Effector memory CD4-positive, alpha-beta T cell (primary cell): ENCODE results near the gene GJA3.

Source experiments
- DNase-seq, 3 donors: peaks; one replicate each; pipeline ENCODE4 v3.0.0-alpha.2; 2020
- H3K27ac ChIP-seq: 2 replicates; pipeline ENCODE4 v1.7.0; 2013; ENCODE audit warnings: mild to moderate bottlenecking, low read length, moderate library complexity; ENCODE audit not compliant: insufficient read depth, poor library complexity, severe bottlenecking
- H3K27me3 ChIP-seq: replicated peaks from 2 replicates; pipeline ENCODE4 v1.7.0; 2013; ENCODE audit warnings: mild to moderate bottlenecking, low read length; ENCODE audit not compliant: insufficient read depth, control insufficient read depth, poor library complexity, severe bottlenecking
- H3K36me3 ChIP-seq: 2 replicates; pipeline ENCODE4 v1.7.0; 2013; ENCODE audit warnings: mild to moderate bottlenecking, low read length, moderate library complexity; ENCODE audit not compliant: control insufficient read depth, insufficient read depth
- H3K4me1 ChIP-seq: 2 replicates; pipeline ENCODE4 v1.7.0; 2013; ENCODE audit warnings: low read length, mild to moderate bottlenecking; ENCODE audit not compliant: control insufficient read depth, insufficient read depth, poor library complexity, severe bottlenecking
- H3K4me3 ChIP-seq: 2 replicates; pipeline ENCODE4 v1.7.0; 2013; ENCODE audit warnings: low read length, low read depth, mild to moderate bottlenecking; ENCODE audit not compliant: insufficient read depth, poor library complexity, severe bottlenecking
- H3K9me3 ChIP-seq: 2 replicates; pipeline ENCODE4 v1.7.0; 2013; ENCODE audit warnings: mild to moderate bottlenecking, low read length, moderate library complexity; ENCODE audit not compliant: control insufficient read depth

GJA3 gene

DNA sequence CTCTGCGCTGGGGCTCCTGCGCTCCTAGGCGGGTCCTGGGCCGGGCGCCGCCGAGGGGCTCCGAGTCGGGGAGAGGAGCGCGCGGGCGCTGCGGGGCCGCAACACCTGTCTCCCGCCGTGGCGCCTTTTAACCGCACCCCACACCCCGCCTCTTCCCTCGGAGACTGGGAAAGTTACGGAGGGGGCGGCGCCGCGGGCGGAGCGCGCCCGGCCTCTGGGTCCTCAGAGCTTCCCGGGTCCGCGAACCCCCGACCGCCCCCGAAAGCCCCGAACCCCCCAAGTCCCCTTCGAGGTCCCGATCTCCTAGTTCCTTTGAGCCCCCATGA, 31.9 kb upstream of the GJA3 start, which contains the start of gene GJB2:
GJB2 (minus strand) TSS at position 103 of the 326 bp plus-strand sequence. CDS start 3,357 bp downstream, outside the sequence.
- peaks cover 26% of the 10 kb centered on the region for H3K4me1 ChIP-seq
- no peak for DNase-seq
- peaks cover 56% of the 10 kb centered on the region for H3K27me3 ChIP-seq
- no peaks in the 10 kb centered on the region for H3K36me3 ChIP-seq
- H3K4me3 ChIP-seq: peak within 1 kb of the TSS; percentile 56
- no peaks in the 10 kb centered on the region for H3K9me3 ChIP-seq
- H3K27ac ChIP-seq: no peak within 1 kb of the TSS

DNA sequence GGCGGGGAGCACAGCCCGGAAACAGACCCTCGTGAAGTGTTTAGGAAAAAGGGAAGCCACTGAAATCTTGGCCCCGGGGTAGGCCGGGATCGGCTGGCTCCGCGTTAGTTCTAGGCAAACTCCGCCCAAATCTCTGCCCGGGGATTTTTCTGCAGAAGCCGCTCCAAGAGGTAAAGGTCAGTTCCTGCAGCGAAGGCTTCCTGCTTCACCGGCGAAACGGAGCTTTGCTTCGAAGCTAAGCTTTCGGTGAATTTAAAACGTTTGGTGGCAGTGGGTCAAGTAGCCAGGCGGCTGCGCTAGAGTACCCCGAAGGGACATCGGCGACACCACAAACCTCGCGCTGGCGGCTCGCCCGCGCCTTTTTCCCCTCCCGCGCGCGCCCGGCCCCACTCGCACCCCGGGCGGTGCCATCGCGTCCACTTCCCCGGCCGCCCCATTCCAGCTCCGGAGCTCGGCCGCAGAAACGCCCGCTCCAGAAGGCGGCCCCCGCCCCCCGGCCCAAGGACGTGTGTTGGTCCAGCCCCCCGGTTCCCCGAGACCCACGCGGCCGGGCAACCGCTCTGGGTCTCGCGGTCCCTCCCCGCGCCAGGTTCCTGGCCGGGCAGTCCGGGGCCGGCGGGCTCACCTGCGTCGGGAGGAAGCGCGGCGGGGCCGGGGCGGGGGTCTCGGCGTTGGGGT, 31.4 kb upstream of the GJA3 start:
- Histone ChIP-seq H3K4me1 (peaks cover 26% of the 10 kb centered on the region), H3K27ac (no peak overlapping the region), H3K9me3 (no peaks in the 10 kb centered on the region), H3K27me3 (peaks cover 56% of the 10 kb centered on the region), H3K4me3 (peak overlapping the region; percentile 56), H3K36me3 (no peaks in the 10 kb centered on the region)
- DNase-seq: no peak

DNA sequence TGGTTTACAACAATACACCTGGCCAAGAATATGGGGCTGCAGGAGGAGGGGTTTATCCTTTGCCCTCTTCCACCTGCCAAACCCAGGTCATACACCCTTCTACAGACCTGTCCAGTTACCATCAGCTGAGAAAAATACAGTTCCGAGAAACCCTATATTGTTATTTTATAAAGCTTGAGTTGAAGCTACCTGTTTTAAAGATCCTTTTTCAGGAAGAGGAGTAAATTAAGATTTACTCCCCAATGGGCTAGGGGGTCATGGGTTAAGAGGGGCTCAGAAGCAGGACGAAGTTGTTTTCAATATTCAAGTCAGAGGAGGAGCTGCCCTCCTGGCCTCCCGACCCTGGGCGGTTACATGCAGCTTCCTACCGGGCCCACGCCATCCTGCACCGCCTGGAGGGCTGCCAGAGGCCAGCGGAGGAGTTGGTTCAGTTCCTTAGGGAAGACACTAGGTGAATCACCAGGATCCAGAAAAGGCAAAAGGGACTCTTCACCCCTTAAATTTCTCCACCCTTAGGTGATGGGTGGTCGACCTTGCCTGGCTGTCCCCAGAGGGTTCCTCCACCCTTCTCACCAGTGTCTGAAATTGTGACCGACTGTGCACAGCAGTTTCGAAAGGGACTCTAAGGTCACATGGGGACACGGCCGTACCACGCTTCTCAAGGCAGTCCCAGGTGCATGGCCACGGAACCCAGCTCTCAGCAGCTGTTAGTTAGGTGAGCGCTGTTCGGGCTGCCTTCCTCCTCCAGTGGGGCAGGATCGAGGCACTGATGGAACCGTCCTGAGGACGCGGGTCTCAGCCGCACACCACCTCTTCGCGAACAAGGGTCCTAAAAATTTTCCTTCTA, 30.7 kb upstream of the GJA3 start:
- H3K27me3 ChIP-seq: peaks cover 50% of the 10 kb centered on the region
- no peaks in the 10 kb centered on the region for H3K36me3 ChIP-seq
- peaks cover 26% of the 10 kb centered on the region for H3K4me1 ChIP-seq
- no peaks in the 10 kb centered on the region for H3K9me3 ChIP-seq
- peak overlapping the region; percentile 56 for H3K4me3 ChIP-seq
- H3K27ac ChIP-seq: no peak overlapping the region
- no peak for DNase-seq

DNA sequence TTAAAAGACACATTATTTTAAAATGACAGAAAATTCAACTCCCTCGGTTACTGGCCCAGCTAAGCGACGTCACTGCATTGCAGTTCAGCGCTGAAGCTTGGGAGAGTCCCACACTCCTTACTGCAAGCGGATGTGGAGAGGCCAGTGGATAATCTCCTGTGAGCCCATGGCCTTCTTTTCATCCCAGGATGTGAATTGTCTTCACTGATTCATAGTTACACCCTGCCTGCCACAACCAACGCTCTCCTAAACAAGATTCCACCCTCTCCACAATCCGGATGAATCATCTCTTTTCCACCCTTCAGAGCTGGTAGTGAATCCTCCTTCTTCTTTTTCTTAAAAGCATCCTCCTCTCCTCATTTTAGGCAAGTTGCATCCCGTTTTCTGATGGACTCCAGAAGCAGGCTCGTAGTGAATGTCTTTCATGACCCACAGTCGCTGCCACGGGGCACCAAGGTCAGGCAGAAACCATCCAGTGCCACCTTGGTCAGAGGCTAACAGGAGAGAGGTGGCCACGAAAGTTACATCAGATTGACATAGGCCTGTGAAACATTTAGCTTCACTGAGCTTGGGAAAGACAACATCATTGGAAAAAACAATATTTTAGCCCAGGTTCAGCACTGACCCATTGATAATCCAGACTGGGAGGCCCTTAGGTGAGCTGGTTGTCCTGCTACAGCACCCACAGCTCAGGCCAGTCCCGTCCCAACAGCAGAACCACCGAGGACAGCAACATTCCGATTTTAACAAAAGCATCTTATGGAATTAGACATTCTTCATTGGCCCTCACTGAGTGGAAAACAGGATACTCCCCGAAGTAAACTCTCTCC, 29.8 kb upstream of the GJA3 start:
- Histone ChIP-seq H3K36me3 (no peaks in the 10 kb centered on the region), H3K27me3 (peaks cover 42% of the 10 kb centered on the region), H3K4me3 (no peak overlapping the region), H3K27ac (no peak overlapping the region), H3K9me3 (no peaks in the 10 kb centered on the region), H3K4me1 (peaks cover 26% of the 10 kb centered on the region)
- no peak for DNase-seq

DNA sequence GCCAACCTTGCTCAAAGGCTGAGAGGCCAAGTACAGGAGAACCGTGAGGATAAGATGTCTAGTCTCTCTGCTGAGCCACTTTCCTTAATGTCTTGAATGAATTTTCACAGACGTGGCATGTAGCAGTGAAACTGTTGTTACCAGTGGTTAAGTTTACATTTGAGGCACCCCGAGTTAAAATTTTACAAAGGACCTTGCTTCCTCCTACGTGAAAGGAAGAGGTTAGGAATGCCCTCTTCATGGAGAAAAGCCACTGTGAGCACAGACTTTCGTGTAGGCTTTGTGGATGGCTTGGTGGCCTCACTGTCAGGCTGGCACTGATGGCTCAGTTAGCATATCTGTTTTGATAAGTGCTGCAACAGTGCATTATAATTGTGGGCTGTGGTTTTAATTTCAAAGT, 29.2 kb upstream of the GJA3 start:
- Histone ChIP-seq H3K36me3 (no peaks in the 10 kb centered on the region), H3K27me3 (peaks cover 36% of the 10 kb centered on the region), H3K27ac (no peak overlapping the region), H3K9me3 (no peaks in the 10 kb centered on the region), H3K4me3 (no peak overlapping the region), H3K4me1 (peaks cover 26% of the 10 kb centered on the region)
- DNase-seq: no peak

DNA sequence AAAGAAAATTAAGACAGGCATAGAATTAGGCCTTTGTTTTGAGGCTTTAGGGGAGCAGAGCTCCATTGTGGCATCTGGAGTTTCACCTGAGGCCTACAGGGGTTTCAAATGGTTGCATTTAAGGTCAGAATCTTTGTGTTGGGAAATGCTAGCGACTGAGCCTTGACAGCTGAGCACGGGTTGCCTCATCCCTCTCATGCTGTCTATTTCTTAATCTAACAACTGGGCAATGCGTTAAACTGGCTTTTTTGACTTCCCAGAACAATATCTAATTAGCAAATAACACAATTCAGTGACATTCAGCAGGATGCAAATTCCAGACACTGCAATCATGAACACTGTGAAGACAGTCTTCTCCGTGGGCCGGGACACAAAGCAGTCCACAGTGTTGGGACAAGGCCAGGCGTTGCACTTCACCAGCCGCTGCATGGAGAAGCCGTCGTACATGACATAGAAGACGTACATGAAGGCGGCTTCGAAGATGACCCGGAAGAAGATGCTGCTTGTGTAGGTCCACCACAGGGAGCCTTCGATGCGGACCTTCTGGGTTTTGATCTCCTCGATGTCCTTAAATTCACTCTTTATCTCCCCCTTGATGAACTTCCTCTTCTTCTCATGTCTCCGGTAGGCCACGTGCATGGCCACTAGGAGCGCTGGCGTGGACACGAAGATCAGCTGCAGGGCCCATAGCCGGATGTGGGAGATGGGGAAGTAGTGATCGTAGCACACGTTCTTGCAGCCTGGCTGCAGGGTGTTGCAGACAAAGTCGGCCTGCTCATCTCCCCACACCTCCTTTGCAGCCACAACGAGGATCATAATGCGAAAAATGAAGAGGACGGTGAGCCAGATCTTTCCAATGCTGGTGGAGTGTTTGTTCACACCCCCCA, 28.1 kb upstream of the GJA3 start:
- Histone ChIP-seq H3K27ac (no peak overlapping the region), H3K36me3 (no peaks in the 10 kb centered on the region), H3K27me3 (peaks cover 25% of the 10 kb centered on the region), H3K4me3 (no peak overlapping the region), H3K4me1 (peaks cover 22% of the 10 kb centered on the region), H3K9me3 (no peaks in the 10 kb centered on the region)
- DNase-seq: no peak

DNA sequence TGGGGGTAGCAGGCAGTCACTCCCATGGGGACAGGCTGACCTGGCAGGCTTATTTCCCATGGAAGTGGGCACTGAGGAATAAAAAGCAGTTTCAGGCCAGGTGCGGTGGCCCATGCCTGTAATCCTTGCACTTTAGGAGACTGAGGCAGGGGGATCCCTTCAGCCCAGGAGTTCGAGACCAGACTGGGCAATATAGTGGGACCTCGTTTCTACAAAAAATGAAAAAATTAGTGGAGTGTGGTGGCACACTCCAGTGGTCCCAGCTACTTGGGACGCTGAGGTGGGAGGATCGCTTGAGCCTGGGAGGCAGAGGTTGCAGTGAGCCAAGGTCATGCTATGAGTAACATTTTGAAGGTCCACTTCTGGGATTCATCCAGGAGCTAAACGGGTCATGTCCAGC, 25.9 kb upstream of the GJA3 start:
- Histone ChIP-seq H3K4me3 (no peak overlapping the region), H3K36me3 (no peaks in the 10 kb centered on the region), H3K27ac (no peak overlapping the region), H3K4me1 (peaks cover under 1% of the 10 kb centered on the region), H3K27me3 (peaks cover 3% of the 10 kb centered on the region), H3K9me3 (no peaks in the 10 kb centered on the region)
- DNase-seq: no peak

DNA sequence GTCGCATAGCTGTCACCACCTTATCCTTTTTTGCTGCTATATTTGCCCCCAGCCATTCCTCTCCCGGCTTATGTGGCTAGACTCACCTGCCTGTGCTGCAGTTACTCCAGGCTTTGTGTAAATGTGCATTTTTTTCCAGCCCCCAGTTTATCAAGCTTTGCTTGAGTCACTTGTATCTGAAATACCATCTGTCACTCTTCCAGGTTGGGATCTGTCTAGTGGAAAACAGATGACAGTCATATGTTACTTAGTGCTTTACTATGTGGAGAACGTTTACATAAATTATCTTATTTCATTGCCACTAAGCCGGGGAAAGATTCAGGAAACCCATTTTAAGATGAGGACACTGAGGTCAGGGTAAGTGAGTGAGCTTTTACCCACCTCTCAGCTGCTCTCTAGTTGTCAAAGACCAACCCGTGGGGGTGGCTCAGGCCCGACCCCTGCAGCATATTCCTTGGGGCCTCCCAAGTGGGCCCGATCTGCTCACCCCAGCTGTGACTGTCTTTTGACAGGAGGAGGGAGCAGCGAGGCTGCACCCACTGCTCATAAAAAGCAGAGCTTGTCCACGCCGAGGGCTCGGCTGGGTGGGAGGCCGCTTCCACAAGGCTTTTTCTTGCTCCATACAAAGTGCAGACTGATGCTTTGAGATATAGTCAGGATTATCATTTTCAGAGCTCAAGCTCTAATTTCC, 24.7 kb upstream of the GJA3 start:
- no peak overlapping the region for H3K4me3 ChIP-seq
- H3K27ac ChIP-seq: no peak overlapping the region
- no peaks in the 10 kb centered on the region for H3K9me3 ChIP-seq
- no peaks in the 10 kb centered on the region for H3K27me3 ChIP-seq
- no peak for DNase-seq
- H3K4me1 ChIP-seq: no peaks in the 10 kb centered on the region
- no peaks in the 10 kb centered on the region for H3K36me3 ChIP-seq
